Activated T-cell treated with anti-CD3 and anti-CD28 coated beads for 1 hour (primary cell): ENCODE results near the gene CCDC61.

ENCODE experiments used
- DNase-seq: peaks from one replicate; pipeline ENCODE4 v3.0.0-alpha.2; 2020; ENCODE audit warnings: low read depth

Gene CCDC61, protein sequence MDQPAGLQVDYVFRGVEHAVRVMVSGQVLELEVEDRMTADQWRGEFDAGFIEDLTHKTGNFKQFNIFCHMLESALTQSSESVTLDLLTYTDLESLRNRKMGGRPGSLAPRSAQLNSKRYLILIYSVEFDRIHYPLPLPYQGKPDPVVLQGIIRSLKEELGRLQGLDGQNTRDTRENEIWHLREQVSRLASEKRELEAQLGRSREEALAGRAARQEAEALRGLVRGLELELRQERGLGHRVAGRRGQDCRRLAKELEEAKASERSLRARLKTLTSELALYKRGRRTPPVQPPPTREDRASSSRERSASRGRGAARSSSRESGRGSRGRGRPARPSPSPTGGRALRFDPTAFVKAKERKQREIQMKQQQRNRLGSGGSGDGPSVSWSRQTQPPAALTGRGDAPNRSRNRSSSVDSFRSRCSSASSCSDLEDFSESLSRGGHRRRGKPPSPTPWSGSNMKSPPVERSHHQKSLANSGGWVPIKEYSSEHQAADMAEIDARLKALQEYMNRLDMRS

DNA sequence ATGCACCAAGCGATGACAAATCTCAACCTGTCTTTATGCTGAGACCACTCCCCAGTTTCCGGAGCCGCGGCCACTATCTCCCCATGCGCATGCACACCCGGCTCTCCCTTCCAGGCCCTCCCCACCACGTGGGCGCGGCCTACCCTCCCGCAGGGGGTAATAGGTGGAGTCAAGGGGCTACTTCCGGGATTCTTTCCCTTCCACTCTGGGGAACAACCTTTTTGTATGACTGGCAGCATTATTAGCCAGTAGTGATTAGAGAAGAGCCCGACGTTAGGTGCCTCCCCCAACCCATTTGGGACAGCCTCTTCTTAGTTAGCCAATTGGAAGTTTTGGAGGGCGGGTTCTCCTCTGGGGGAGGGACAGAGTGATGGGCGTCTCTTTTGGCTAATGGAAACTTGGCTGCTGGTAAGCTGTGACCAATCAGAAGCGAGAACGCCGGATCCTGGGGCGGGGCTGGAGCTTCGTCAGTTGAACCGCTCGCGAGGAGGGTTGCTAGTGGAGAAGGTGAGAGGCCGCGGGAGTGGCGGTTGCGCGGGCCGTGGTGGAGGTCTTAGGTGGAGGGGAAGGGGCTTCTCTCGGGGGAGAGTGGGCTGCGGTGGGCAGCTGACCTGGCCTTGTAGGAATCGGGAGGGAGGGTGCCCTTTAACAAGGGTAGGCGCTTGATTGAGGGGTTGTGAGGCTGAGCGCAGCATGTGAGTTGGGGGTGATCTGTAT is at the start of gene CCDC61:
TSS of gene CCDC61 (plus strand) at position 470 of the 717 bp plus-strand sequence. CDS start 7,552 bp downstream, outside the sequence.
- DNase-seq: peak; percentile 91

- DNase-seq: no peak
These were observed 47.3 kb upstream of the CCDC61 start for GRCh38 chr19:45947926-45948325.

DNA sequence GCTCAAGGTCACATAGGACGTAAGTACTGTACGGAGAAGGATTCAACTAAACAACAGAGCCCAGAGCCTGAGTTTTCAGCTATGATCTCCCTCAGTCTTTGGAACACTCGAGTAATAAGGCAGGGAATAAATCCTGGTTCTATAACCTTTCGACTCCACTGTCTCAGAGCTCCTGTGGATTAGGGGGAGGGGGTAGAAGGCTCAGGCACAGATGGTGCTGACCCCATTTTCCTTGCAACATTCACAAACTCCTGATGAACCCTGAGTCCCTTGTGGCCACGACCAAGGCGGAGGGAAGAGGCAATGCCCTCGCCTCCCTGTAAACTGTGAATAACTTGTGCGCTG is 43.0 kb upstream of the CCDC61 start:
- DNase-seq: no peak

GRCh38 chr19:45952686-45953505 is 42.4 kb upstream of the CCDC61 start:
- DNase-seq: peak; percentile 22

GRCh38 chr19:45953676-45954075 is 41.6 kb upstream of the CCDC61 start:
- DNase-seq: no peak

- DNase-seq: no peak
These were observed 41.1 kb upstream of the CCDC61 start for GRCh38 chr19:45954156-45954555.

DNA sequence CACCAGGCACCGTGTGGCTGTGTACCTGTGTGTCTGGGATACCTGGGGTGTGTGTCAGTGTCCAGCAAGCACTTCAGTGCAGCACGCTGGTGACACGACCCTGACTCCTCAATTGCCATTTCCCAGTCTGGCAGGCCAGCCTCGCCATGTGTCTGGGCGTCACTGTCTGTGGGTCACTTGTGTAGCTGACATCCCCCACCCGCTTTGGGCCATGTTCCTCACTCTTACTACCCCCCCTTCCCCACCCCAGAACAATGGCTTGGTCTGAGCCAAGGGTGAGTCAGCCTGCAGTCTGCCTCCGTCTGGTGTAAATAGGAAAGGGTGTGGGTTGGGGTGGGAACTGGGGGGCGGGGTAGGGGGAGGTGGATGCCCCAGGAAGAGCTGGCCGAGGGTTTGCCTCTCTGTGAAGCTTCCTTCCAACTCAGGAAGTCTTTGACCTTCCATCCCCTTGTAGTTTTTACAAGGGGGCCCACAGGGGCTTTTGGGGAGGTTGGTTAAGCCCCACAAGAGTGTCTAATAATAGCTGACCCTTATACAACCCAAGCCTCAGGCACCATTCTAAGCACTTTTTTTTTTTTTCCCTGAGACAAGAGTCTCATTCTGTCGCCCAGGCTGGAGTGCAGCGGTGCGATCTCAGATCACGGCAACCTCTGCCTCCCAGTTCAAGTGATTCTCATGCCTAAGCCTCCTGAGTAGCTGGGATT is 39.2 kb upstream of the CCDC61 start:
- DNase-seq: no peak

- no peak for DNase-seq
These were observed 36.9 kb upstream of the CCDC61 start for GRCh38 chr19:45958320-45958719.

DNA sequence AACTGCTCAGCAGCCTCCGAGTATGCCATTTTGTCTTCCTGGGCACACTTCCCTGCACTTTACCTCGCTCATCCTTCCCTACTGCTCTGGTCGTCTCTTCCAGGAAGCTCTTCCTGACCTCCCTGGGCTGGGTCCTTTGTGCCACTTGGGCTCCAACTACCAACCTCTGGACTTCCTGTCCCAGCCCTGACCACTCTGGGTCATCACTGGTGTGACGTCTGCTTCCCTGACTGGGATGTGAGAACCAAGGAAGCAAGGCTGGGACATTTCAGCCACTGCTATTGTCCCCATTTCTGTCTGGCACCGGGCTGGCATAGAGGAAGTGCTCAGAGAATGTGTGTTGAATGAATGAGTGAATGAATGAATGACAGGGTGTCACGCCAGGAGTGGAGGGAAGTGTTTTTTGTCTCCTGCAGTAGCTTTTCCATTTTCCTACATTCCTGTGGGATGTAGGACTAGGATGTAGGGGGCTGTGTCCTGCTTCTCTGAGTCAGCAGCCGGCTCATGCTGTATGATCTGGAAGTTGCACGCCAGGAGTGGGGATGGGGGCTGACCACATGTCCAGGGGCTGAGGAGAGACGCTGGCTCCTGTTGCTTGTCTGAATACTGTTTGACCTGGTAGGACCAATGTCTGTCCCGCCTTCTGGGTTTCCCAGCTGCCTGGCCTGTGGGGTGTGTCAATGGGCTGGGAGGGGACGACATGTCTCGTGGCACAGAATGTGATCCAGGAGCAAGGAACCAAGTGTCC is 36.3 kb upstream of the CCDC61 start:
- DNase-seq: no peak

DNA sequence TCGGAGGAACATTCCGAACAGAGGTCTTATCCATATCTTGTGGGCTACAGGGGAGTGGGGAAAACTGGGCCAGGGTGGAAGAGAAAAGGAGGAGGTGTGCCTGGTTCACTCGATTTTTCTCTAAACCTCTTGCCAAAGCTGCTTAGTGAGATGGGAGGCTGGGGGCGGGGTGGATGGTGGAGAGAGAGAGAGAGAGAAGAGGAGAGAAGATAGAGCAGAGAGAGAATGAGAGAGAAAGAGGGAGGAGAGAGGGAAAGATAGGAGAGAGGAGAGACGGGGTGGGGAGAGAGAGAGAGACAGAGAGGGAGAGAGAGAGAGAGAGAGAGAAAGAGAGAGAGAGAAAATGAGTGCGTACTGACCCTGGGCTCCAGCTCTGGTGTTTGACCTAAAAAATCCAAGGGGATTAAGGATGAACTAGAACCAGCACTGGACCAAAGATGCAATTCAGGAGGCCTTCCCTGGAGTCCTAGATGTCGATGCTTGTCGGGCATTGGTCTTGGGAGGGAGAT is 35.7 kb upstream of the CCDC61 start:
- no peak for DNase-seq

DNA sequence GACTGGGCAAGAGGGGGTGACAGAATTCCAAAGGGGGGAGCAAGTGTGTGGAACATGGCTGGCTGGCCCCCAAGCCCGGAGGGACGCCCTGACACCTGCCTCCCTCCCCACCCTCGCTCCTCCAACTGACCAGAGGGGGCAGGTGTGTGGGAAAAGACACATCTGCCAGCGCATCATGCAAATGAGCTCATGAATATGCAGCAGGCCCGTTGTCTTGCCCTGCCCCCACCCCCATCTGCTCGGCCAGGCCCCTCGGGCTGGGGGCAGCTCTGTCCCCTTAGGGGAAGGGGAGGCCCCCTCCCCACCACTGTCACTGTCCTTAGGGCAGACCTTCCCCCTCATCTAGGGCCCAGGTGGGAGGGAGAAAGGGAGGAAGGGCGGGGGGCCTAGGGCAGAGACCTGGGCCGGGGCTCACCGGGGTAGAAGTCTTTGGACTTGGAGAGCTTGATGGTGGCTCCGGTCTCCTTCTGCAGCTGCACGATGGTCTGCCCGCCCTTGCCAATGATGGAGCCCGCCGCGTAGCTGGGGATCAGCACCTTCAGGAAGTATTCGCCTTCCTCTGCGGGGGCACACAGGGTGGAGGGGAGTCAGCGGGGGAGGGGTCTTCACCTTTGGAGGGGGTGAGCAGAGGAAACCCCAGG is 34.6 kb upstream of the CCDC61 start:
- DNase-seq: no peak

DNA sequence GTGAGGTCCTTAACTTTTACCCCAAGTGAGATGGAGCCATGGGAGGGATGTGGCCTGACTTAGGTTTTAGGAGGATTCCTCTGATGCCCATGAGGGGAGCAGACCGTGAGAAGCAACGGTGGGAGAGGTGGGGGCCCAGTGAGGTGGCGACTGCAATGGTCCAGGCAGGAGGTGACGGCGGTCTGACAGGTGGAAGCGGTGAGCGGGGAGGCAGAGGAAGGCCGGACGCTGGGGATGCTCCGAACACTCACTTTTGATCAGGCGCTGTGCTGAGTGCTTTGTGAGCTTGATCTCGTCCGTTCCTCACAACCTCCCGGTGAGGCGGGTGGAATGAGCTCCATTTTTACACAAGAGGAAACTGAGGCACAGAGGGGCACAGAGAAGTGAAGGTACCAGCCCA is 33.2 kb upstream of the CCDC61 start:
- DNase-seq: no peak

- DNase-seq: no peak
These were observed 28.0 kb upstream of the CCDC61 start for GRCh38 chr19:45967246-45967645.

DNA sequence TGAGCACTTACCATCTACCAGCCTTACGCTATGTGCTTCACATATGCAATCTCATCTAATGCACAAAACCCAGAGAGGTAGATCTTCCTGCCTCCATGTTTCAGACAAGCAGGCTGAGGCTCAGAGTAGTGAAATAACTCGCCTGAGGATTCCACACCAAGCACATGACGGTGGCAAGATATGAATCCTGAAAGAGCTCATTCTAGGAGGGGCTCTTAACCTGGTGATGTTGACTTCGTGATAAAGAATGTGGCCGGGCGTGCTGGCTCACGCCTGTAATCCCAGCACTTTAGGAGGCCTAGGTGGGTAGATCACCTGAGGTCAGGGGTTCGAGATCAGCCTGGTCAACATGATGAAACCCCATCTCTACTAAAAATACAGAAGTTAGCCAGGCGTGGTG is 26.6 kb upstream of the CCDC61 start:
- DNase-seq: no peak

- DNase-seq: no peak
These were observed 25.6 kb upstream of the CCDC61 start for GRCh38 chr19:45969676-45970075.

DNA sequence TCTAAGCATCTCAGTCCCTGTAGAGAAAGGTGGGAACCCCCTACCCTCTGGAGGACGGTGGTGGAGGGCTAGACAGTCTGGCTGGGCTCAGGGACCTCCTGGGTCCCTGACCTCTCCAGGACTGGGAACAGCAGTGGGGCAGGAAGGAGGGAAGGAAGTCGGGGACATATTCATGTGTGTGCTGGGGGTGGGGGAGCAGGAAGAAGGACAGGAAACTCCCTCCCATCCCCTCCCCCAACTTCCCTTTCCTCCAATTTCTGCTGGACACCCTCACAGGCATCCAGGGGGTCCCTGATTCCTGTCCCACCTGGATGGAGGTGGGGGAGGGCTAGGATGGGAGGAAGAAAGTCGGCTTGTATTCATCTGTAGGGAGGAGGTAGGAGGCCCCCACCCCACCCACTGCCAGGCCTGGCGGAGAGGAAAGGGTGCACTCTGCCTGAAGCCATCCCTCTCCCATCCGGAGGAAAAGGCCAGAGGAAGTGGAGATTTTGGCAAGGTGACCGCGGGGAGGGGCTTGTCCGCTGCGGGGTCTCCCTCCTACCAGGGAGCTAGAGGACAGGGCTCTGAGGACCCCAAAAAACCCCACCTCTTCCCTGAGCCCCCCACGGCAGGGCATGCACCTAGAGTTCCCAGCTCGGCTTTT is 23.9 kb upstream of the CCDC61 start:
- DNase-seq: no peak

DNA sequence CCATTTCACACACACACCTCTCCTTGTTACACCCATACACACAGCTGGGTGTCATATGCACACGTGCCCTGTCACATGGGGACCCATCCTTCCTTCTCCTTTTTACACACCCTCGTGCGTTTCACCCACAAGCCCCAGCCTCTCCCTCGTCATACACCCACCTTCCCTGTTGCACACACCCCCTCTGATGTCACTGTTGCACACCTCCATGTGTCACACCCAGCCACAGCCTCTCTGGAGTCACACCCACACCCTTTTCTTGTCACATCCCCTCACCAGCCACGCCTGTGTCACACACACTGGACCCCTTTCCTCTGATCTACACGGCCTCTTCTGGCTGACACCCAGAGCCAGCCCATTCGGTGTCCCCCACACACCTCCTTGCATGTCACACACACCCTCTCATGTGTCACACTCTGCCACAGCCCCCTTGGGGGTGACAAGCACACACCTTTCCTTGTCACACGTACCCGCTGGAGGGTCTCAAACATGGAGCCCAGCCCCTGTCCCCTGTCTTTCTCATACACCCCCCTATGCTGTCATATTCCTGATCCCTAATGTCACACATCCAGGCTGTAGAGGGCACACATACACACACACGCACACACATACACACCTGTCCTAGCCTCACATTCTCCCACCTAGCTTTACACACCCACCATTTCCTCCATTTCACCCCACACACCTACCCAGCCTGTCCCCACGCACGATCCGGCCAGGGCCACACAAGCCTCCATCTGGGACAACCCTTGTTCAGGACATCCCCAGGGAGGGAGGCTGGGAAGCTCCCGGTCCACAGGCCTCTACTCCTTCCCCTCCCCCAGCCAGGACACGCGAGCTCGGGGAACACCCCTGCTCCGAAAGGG is 23.0 kb upstream of the CCDC61 start:
- DNase-seq: no peak

GRCh38 chr19:45972947-45973540 is 22.2 kb upstream of the CCDC61 start:
- DNase-seq: no peak
